Measurements from ENCODE around the gene MS4A4A.

The MS4A4A gene

DNA sequence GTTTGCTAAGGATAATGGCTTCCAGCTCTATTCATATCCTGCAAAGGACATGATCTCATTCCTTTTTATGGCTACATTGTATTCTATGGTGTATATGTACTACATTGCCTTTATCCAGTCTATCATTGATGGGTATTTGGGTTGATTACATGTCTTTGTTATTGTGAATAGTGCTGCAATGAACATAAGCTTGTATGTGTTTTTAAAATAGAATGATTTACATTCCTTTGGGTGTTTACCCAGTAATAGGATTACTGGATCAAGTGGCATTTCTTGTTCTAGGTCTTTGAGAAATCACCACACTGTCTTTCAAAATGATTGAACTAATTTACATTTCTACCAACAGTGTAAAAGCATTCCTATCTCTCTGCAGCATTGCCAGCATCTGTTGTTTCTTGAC is 40.6 kb downstream of the MS4A4A start:
- no peaks in the 10 kb centered on the region for H3K4me1 ChIP-seq (ENCODE audit: control insufficient read depth in 1 of 2, insufficient read depth in 2 of 2, low read length in 2 of 2)
- no peaks in the 10 kb centered on the region for H3K36me3 ChIP-seq (ENCODE audit: control insufficient read depth in 1 of 2, insufficient read depth in 2 of 2, low read length in 2 of 2)
- H3K9me3 ChIP-seq (ENCODE audit: control insufficient read depth in 1 of 2, low read length in 2 of 2): no peaks in the 10 kb centered on the region
- H3K27ac ChIP-seq (ENCODE audit: low read depth, low read length): no peak overlapping the region
- H3K4me3 ChIP-seq (ENCODE audit: low read depth in 1 of 2, low read length in 2 of 2): no peak overlapping the region
- no peak overlapping the region for H3K9ac ChIP-seq (ENCODE audit: low read depth in 1 of 2, low read length in 2 of 2)
- no peaks in the 10 kb centered on the region for H3K27me3 ChIP-seq (ENCODE audit: control insufficient read depth in 1 of 2, insufficient read depth in 2 of 2, low read length in 2 of 2)

DNA sequence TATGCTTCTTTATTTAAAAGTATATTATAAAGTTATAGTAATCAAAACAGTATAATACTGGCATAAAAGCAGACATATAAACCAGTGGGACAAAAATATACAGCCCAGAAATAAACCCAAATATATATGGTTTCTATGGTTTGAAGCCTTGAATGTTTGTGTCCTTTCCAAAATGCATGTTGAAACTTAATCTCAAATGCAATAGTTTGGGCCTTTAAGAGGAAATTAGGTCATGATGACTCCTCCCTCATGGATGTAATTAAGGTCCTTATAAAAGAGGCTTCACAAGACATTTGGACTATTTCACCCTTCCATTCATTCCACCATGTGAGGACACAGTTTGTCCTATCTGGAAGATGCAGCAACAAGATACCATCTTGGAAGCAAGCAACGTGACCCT is 46.5 kb downstream of the MS4A4A start, which contains the start of gene MS4A6E:
Gene MS4A6E (plus strand): TSS at position 301 of the 400 bp plus-strand sequence. CDS start 7,641 bp downstream, outside the sequence.
- Histone ChIP-seq H3K4me1 (ENCODE audit: control insufficient read depth in 1 of 2, insufficient read depth in 2 of 2, low read length in 2 of 2) (no peaks in the 10 kb centered on the region), H3K4me3 (ENCODE audit: low read depth in 1 of 2, low read length in 2 of 2) (no peak within 1 kb of the TSS), H3K36me3 (ENCODE audit: control insufficient read depth in 1 of 2, insufficient read depth in 2 of 2, low read length in 2 of 2) (no peaks in the 10 kb centered on the region), H3K27me3 (ENCODE audit: control insufficient read depth in 1 of 2, insufficient read depth in 2 of 2, low read length in 2 of 2) (no peaks in the 10 kb centered on the region), H3K9ac (ENCODE audit: low read depth in 1 of 2, low read length in 2 of 2) (no peak within 1 kb of the TSS), H3K9me3 (ENCODE audit: control insufficient read depth in 1 of 2, low read length in 2 of 2) (peaks cover 0 to 5% of the 10 kb centered on the region in 2 donors), H3K27ac (ENCODE audit: low read depth, low read length) (no peak within 1 kb of the TSS)

DNA sequence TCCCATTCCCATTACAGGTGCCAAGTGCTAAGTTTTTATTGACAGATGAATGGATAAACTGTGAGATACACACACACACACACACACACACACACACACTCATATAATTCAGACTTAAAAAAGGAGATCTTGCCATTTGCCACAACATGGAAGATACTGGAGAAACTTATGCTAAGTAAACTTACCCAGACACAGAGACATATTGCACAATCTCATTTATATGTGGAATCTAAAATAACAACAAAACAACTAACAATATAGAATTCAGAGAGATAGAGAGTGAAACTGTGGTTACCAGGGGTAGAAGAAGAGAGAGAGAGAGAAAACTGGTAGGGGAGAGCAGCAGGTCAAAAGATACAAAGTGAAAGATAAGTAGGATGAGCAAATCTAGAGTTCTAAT is 48.0 kb downstream of the MS4A4A start:
- Histone ChIP-seq H3K4me3 (ENCODE audit: low read depth in 1 of 2, low read length in 2 of 2) (no peak overlapping the region), H3K9me3 (ENCODE audit: control insufficient read depth in 1 of 2, low read length in 2 of 2) (peaks cover 0 to 5% of the 10 kb centered on the region in 2 donors), H3K27me3 (ENCODE audit: control insufficient read depth in 1 of 2, insufficient read depth in 2 of 2, low read length in 2 of 2) (no peaks in the 10 kb centered on the region), H3K9ac (ENCODE audit: low read depth in 1 of 2, low read length in 2 of 2) (no peak overlapping the region), H3K27ac (ENCODE audit: low read depth, low read length) (no peak overlapping the region), H3K4me1 (ENCODE audit: control insufficient read depth in 1 of 2, insufficient read depth in 2 of 2, low read length in 2 of 2) (no peaks in the 10 kb centered on the region), H3K36me3 (ENCODE audit: control insufficient read depth in 1 of 2, insufficient read depth in 2 of 2, low read length in 2 of 2) (no peaks in the 10 kb centered on the region)

DNA sequence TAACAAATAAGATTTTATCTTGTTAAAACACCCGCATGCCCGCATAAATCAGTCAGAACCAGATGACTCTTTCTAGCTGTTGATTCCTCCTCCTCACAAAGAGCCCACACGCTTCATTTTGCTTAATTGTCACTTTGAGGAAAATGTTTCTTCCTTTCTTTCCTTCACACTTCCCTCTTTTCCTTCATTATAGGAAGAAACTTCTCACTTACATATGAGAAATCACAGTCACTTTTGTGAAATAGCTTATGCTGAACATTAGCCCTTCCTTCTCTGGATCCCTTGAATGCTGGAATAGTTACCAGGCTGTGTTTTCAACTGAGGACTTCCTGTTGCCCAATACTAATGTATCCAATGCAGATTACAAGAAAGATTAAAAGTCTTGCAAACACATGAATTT is 52.4 kb downstream of the MS4A4A start:
- H3K36me3 ChIP-seq (ENCODE audit: control insufficient read depth in 1 of 2, insufficient read depth in 2 of 2, low read length in 2 of 2): no peaks in the 10 kb centered on the region
- H3K4me3 ChIP-seq (ENCODE audit: low read depth in 1 of 2, low read length in 2 of 2): no peak overlapping the region
- H3K9me3 ChIP-seq (ENCODE audit: control insufficient read depth in 1 of 2, low read length in 2 of 2): no peaks in the 10 kb centered on the region
- H3K27me3 ChIP-seq (ENCODE audit: control insufficient read depth in 1 of 2, insufficient read depth in 2 of 2, low read length in 2 of 2): no peaks in the 10 kb centered on the region
- H3K4me1 ChIP-seq (ENCODE audit: control insufficient read depth in 1 of 2, insufficient read depth in 2 of 2, low read length in 2 of 2): no peaks in the 10 kb centered on the region
- H3K9ac ChIP-seq (ENCODE audit: low read depth in 1 of 2, low read length in 2 of 2): no peak overlapping the region
- H3K27ac ChIP-seq (ENCODE audit: low read depth, low read length): no peak overlapping the region

DNA sequence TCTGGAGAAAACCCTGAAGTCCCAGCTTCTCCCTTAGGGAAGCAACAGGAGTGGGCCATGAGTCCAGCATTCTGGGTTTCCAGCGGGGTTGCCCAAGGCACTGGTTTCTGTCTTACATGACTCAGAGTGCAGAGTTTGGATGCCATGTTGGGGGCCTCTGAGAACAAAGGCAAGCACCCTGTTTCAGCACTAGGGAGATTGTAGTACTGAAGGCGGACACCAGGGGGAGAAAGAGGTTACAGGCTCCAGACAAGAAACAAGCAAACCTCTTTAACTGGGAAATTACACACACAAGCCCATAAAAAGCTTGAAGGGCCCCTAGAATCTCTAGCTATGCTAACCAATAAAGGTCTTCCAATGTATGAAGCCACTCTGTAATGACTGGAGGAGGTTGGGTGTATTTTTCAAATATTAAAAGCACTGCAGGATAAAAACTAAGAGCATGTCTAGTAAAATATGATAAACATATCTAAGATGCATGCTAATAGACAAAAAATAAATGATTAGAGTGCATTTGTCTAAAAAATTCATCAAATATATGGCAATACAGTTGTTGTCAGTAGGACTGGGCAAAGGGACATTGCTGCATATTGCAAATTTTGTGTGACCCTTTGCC is 53.6 kb downstream of the MS4A4A start:
- Histone ChIP-seq H3K4me1 (ENCODE audit: control insufficient read depth in 1 of 2, insufficient read depth in 2 of 2, low read length in 2 of 2) (no peaks in the 10 kb centered on the region), H3K9me3 (ENCODE audit: control insufficient read depth in 1 of 2, low read length in 2 of 2) (no peaks in the 10 kb centered on the region), H3K36me3 (ENCODE audit: control insufficient read depth in 1 of 2, insufficient read depth in 2 of 2, low read length in 2 of 2) (no peaks in the 10 kb centered on the region), H3K4me3 (ENCODE audit: low read depth in 1 of 2, low read length in 2 of 2) (no peak overlapping the region), H3K9ac (ENCODE audit: low read depth in 1 of 2, low read length in 2 of 2) (no peak overlapping the region), H3K27me3 (ENCODE audit: control insufficient read depth in 1 of 2, insufficient read depth in 2 of 2, low read length in 2 of 2) (no peaks in the 10 kb centered on the region), H3K27ac (ENCODE audit: low read depth, low read length) (no peak overlapping the region)

DNA sequence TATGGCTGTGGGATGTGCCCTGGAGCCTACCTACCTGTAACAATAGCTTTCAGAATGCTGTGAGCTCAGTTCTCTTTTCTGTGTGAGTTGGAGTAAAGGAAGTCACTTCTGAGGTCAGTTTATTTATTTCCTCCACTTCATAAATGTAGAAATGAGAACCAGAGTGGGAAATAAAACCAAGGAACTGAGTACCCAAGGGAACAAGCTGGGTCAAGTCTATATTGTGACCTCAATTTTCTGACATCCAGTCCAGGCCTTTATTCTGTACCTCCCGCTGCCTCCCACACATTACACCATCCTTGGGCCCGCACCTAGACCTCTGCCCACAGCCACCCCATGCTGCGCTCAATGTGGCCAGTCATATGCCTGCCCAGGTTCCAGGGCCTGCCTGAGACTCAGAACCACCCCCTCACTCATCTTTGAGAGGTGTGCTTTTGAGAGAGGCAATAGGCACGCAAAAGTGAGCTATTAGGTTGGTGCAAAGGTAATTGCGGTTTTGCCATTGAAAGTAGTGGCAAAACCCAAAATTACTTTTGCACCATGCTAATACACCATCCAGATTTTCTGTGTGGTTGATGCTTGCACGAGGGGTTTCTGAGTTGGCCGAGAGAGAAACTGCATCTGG is 56.4 kb downstream of the MS4A4A start:
- Histone ChIP-seq H3K36me3 (ENCODE audit: control insufficient read depth in 1 of 2, insufficient read depth in 2 of 2, low read length in 2 of 2) (no peaks in the 10 kb centered on the region), H3K4me3 (ENCODE audit: low read depth in 1 of 2, low read length in 2 of 2) (no peak overlapping the region), H3K9me3 (ENCODE audit: control insufficient read depth in 1 of 2, low read length in 2 of 2) (no peaks in the 10 kb centered on the region), H3K9ac (ENCODE audit: low read depth in 1 of 2, low read length in 2 of 2) (no peak overlapping the region), H3K27ac (ENCODE audit: low read depth, low read length) (no peak overlapping the region), H3K4me1 (ENCODE audit: control insufficient read depth in 1 of 2, insufficient read depth in 2 of 2, low read length in 2 of 2) (no peaks in the 10 kb centered on the region), H3K27me3 (ENCODE audit: control insufficient read depth in 1 of 2, insufficient read depth in 2 of 2, low read length in 2 of 2) (no peaks in the 10 kb centered on the region)

DNA sequence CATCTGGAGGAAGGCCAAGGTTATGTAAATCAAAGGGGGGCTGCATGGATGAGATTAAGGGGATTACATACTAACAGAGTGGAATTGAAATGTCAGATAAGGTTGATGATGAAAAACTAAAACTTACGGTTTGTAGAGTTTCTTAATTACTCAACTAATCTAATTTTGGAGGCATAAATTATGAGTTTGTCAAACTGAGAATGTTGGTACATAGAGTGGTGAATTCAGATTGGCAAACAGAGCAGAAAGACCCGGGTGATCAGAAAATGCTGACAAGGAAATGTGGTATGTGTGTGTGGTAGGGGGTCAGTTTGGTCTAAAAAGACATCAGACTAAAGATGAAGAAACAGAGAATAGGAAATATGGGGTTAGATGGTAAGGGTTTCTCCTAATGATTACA is 57.6 kb downstream of the MS4A4A start:
- no peak overlapping the region for H3K27ac ChIP-seq (ENCODE audit: low read depth, low read length)
- H3K4me3 ChIP-seq (ENCODE audit: low read depth in 1 of 2, low read length in 2 of 2): no peak overlapping the region
- no peaks in the 10 kb centered on the region for H3K4me1 ChIP-seq (ENCODE audit: control insufficient read depth in 1 of 2, insufficient read depth in 2 of 2, low read length in 2 of 2)

DNA sequence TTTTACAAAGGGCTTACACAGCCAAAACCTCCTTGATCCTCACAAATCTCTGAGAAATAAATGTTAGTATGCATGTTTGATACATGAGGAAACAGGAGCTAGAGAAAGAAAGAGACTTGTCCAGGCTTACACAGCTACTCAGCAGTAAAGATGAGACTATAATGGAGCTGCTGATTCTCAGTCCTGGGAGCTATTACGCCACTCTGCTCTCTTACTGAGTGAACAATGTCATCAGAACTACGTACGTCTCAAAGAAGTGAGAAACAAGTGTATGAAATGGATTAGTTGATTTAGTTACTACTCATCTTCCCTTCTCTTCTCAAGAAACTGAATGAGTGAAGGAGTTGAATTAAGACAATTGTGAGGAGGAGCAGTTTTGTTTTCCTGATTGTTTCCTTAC is 58.9 kb downstream of the MS4A4A start:
- no peak overlapping the region for H3K4me3 ChIP-seq (ENCODE audit: low read depth in 1 of 2, low read length in 2 of 2)
- no peaks in the 10 kb centered on the region for H3K36me3 ChIP-seq (ENCODE audit: control insufficient read depth in 1 of 2, insufficient read depth in 2 of 2, low read length in 2 of 2)
- no peak overlapping the region for H3K27ac ChIP-seq (ENCODE audit: low read depth, low read length)
- no peaks in the 10 kb centered on the region for H3K9me3 ChIP-seq (ENCODE audit: control insufficient read depth in 1 of 2, low read length in 2 of 2)
- H3K4me1 ChIP-seq (ENCODE audit: control insufficient read depth in 1 of 2, insufficient read depth in 2 of 2, low read length in 2 of 2): no peaks in the 10 kb centered on the region
- no peak overlapping the region for H3K9ac ChIP-seq (ENCODE audit: low read depth in 1 of 2, low read length in 2 of 2)
- H3K27me3 ChIP-seq (ENCODE audit: control insufficient read depth in 1 of 2, insufficient read depth in 2 of 2, low read length in 2 of 2): no peaks in the 10 kb centered on the region

More for the DNA sequence above, 57.6 kb downstream of the MS4A4A start:
- Histone ChIP-seq H3K27me3 (ENCODE audit: control insufficient read depth in 1 of 2, insufficient read depth in 2 of 2, low read length in 2 of 2) (no peaks in the 10 kb centered on the region), H3K9me3 (ENCODE audit: control insufficient read depth in 1 of 2, low read length in 2 of 2) (no peaks in the 10 kb centered on the region), H3K36me3 (ENCODE audit: control insufficient read depth in 1 of 2, insufficient read depth in 2 of 2, low read length in 2 of 2) (no peaks in the 10 kb centered on the region), H3K9ac (ENCODE audit: low read depth in 1 of 2, low read length in 2 of 2) (no peak overlapping the region)

DNA sequence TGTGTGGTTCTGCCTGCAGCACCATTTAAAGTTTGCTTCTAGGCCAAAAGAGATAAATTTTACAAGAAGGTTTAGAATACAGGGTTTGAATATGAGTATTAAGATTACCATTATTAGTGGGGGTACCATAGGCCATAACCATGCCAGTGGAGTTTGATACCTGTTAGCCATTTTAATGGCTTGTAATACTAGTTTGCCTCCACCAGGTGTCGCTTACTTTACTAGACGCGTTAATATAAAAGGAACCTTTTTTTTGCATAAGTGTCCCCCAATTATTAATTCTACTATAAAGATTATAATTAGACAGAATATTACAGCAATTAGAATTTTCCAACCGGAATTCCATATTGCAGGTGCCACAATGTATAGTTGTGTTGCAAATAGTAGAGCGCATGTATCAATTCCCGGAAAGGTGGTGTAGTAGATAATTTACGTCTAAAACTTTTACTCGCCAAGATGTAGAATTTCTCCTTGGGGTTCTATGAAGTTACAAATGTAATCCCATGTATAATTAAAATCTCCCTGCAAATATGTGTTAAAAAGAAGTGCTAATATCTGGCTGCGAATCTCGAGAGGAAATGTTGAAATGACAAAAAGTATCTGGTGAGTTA is 62.7 kb downstream of the MS4A4A start:
- Histone ChIP-seq H3K36me3 (ENCODE audit: control insufficient read depth in 1 of 2, insufficient read depth in 2 of 2, low read length in 2 of 2) (no peaks in the 10 kb centered on the region), H3K9ac (ENCODE audit: low read depth in 1 of 2, low read length in 2 of 2) (no peak overlapping the region), H3K27me3 (ENCODE audit: control insufficient read depth in 1 of 2, insufficient read depth in 2 of 2, low read length in 2 of 2) (no peaks in the 10 kb centered on the region), H3K4me1 (ENCODE audit: control insufficient read depth in 1 of 2, insufficient read depth in 2 of 2, low read length in 2 of 2) (peaks cover under 1 to 2% of the 10 kb centered on the region in 2 donors), H3K27ac (ENCODE audit: low read depth, low read length) (no peak overlapping the region), H3K9me3 (ENCODE audit: control insufficient read depth in 1 of 2, low read length in 2 of 2) (no peaks in the 10 kb centered on the region), H3K4me3 (ENCODE audit: low read depth in 1 of 2, low read length in 2 of 2) (no peak overlapping the region)

DNA sequence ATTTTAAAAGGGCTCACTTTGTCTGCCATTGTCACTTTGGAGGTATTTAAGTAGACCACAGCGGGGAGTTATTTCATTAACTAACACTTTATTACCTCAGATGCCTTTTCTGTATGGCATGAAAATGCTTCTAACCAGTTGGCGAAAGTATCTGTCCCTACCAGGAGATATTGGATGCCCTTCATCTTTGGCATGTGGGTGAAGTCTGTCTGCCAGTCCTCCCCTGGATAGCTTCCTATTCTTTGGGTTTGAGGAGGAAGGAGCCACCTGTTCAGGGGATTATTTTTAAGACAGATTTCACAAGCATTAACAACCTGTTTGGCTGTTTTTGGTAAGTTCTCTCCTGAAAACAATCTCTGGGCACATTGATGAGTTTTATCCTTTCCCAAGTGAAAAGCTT is 63.7 kb downstream of the MS4A4A start:
- Histone ChIP-seq H3K4me1 (ENCODE audit: control insufficient read depth in 1 of 2, insufficient read depth in 2 of 2, low read length in 2 of 2) (peaks cover 5 to 8% of the 10 kb centered on the region in 2 donors), H3K27ac (ENCODE audit: low read depth, low read length) (no peak overlapping the region)

More for the DNA sequence above, 63.7 kb downstream of the MS4A4A start:
- no peak overlapping the region for H3K9ac ChIP-seq (ENCODE audit: low read depth in 1 of 2, low read length in 2 of 2)
- no peaks in the 10 kb centered on the region for H3K27me3 ChIP-seq (ENCODE audit: control insufficient read depth in 1 of 2, insufficient read depth in 2 of 2, low read length in 2 of 2)
- H3K4me3 ChIP-seq (ENCODE audit: low read depth in 1 of 2, low read length in 2 of 2): no peak overlapping the region
- H3K36me3 ChIP-seq (ENCODE audit: control insufficient read depth in 1 of 2, insufficient read depth in 2 of 2, low read length in 2 of 2): no peaks in the 10 kb centered on the region
- no peaks in the 10 kb centered on the region for H3K9me3 ChIP-seq (ENCODE audit: control insufficient read depth in 1 of 2, low read length in 2 of 2)

Data from duodenal mucosa (tissue), 2 donors.